ENCODE measurements around the gene ENO2. TPM values are rescaled to one million over a fixed set of nuclear protein-coding genes. Genes with fewer than 3 reads are reported as not detected.

ENO2 gene
- total and polyA plus RNA-seq, 12 donors: 7.4 to 113 (median 35.1) TPM

DNA sequence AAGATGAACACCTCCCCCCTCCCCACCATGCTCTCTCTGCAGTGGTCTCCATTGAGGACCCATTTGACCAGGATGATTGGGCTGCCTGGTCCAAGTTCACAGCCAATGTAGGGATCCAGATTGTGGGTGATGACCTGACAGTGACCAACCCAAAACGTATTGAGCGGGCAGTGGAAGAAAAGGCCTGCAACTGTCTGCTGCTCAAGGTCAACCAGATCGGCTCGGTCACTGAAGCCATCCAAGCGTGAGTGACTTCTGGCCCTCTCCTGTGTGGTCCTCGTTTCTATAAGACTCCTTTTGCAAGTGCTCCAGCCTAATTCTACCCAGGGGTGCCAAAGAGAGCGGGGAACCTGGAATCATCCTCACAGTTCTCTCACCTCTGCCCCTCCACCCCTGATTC, 7.2 kb downstream of the ENO2 start:
- peaks cover 25 to 29% of the 10 kb centered on the region in 2 donors for H3K4me1 ChIP-seq (replicated peaks in 1 of 2)
- H3K9me3 ChIP-seq (replicated peaks in 1 of 3): no peaks in the 10 kb centered on the region
- no peak for DNase-seq
- WGBS, 4 donors: 61 to 72% (median 65%) methylated on average over 7 of the region's 7 CpGs
- H3K36me3 ChIP-seq (replicated peaks in 1 of 2): peaks cover 0 to 4% of the 10 kb centered on the region in 2 donors
- intact Hi-C loops (cut with DNase I): no loop called here
- no peaks in the 10 kb centered on the region for H3K27me3 ChIP-seq
- H3K27ac ChIP-seq: no peak overlapping the region
- H3K4me3 ChIP-seq: no peak overlapping the region
- TF ChIP-seq, protein P1, sequence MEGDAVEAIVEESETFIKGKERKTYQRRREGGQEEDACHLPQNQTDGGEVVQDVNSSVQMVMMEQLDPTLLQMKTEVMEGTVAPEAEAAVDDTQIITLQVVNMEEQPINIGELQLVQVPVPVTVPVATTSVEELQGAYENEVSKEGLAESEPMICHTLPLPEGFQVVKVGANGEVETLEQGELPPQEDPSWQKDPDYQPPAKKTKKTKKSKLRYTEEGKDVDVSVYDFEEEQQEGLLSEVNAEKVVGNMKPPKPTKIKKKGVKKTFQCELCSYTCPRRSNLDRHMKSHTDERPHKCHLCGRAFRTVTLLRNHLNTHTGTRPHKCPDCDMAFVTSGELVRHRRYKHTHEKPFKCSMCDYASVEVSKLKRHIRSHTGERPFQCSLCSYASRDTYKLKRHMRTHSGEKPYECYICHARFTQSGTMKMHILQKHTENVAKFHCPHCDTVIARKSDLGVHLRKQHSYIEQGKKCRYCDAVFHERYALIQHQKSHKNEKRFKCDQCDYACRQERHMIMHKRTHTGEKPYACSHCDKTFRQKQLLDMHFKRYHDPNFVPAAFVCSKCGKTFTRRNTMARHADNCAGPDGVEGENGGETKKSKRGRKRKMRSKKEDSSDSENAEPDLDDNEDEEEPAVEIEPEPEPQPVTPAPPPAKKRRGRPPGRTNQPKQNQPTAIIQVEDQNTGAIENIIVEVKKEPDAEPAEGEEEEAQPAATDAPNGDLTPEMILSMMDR (IDR thresholded peaks at IDR 0.05): no peak

DNA sequence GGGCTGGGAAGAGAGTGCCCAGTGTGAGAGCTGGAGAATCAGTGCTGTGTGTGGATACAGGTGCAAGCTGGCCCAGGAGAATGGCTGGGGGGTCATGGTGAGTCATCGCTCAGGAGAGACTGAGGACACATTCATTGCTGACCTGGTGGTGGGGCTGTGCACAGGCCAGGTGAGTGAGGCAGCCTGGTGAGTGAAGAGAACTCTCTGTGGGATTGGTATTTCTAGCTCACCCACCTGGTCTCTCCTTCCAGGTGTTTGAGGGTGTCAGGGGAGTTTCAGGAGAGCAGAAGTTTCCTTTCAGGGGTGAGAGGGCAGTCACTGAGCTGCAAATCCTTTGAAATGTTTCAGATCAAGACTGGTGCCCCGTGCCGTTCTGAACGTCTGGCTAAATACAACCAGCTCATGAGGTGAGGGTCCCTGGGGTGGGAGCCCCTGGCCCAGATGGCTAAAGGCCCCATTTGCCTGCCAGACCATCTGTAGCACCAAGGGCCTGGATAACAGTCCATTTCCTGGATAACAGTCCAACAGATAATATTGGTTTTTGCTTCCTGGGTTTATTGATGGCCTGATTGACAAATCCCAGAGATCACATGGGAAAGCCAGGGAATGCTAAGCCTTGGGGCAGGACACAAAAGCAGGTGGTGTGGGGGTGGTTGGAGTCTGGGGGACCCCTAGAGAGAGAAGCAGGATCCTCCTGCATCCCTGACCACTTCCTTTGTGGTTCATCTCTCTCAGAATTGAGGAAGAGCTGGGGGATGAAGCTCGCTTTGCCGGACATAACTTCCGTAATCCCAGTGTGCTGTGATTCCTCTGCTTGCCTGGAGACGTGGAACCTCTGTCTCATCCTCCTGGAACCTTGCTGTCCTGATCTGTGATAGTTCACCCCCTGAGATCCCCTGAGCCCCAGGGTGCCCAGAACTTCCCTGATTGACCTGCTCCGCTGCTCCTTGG, 7.9 kb downstream of the ENO2 start:
- Histone ChIP-seq H3K36me3 (replicated peaks in 1 of 2) (no peaks in the 10 kb centered on the region), H3K4me1 (replicated peaks in 1 of 2) (peaks cover 33 to 36% of the 10 kb centered on the region in 2 donors), H3K9me3 (replicated peaks in 1 of 3) (no peaks in the 10 kb centered on the region), H3K4me3 (no peak overlapping the region), H3K27ac (no peak overlapping the region), H3K27me3 (no peaks in the 10 kb centered on the region)
- TF ChIP-seq, protein P1 (IDR thresholded peaks at IDR 0.05): no peak
- no peak for TF ChIP-seq POLR2A (IDR thresholded peaks at IDR 0.05)
- WGBS, 4 donors: 76 to 88% (median 80%) methylated on average over 9 of the region's 9 CpGs
- intact Hi-C loops (cut with DNase I): no loop called here
- DNase-seq: no peak

DNA sequence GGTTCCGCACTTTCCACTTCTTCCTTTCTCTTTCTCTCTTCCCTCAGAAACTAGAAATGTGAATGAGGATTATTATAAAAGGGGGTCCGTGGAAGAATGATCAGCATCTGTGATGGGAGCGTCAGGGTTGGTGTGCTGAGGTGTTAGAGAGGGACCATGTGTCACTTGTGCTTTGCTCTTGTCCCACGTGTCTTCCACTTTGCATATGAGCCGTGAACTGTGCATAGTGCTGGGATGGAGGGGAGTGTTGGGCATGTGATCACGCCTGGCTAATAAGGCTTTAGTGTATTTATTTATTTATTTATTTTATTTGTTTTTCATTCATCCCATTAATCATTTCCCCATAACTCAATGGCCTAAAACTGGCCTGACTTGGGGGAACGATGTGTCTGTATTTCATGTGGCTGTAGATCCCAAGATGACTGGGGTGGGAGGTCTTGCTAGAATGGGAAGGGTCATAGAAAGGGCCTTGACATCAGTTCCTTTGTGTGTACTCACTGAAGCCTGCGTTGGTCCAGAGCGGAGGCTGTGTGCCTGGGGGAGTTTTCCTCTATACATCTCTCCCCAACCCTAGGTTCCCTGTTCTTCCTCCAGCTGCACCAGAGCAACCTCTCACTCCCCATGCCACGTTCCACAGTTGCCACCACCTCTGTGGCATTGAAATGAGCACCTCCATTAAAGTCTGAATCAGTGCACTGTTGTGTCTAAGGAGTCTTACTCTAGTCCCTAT, 8.8 kb downstream of the ENO2 start:
- 74 to 84% (median 78%) methylated on average over 10 of the region's 10 CpGs for WGBS, 4 donors
- Histone ChIP-seq H3K4me3 (no peak overlapping the region), H3K27me3 (no peaks in the 10 kb centered on the region), H3K36me3 (replicated peaks in 1 of 2) (no peaks in the 10 kb centered on the region), H3K9me3 (replicated peaks in 1 of 3) (no peaks in the 10 kb centered on the region), H3K27ac (no peak overlapping the region), H3K4me1 (replicated peaks in 1 of 2) (peaks cover 34 to 36% of the 10 kb centered on the region in 2 donors)
- no peak for DNase-seq
- TF ChIP-seq, protein P1 (IDR thresholded peaks at IDR 0.05): no peak
- TF ChIP-seq POLR2A (IDR thresholded peaks at IDR 0.05): no peak
- intact Hi-C loops (cut with DNase I): no loop called here

DNA sequence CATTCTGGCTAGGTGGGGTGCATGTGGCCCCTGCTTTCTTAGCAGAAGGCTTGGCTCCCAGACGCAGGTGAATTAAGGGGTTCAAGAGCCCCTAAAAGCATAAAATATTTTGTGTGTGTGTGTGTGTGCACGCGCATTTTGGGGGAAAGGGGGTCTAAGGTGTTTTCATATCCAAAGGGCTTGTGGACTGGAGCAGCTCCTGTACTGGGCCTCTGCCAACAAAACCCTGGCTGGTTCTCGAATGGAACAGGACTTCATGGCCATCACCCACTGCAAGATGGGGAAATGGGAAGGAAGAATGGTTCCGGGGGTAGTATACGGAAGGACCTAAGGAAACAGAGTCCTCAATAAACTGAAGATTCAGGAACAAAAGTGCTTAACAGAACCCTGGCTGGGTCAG, 9.5 kb downstream of the ENO2 start:
- H3K4me3 ChIP-seq: no peak overlapping the region
- TF ChIP-seq, protein P1 (IDR thresholded peaks at IDR 0.05): no peak
- TF ChIP-seq POLR2A (IDR thresholded peaks at IDR 0.05): no peak
- intact Hi-C loops (cut with DNase I): no loop called here
- peak overlapping the region in 2 of 5 donors; percentile 96 to 98 for H3K27ac ChIP-seq
- no peaks in the 10 kb centered on the region for H3K36me3 ChIP-seq (replicated peaks in 1 of 2)
- H3K4me1 ChIP-seq (replicated peaks in 1 of 2): peaks cover 34 to 36% of the 10 kb centered on the region in 2 donors
- WGBS, 4 donors: 34 to 45% (median 43%) methylated on average over 6 of the region's 6 CpGs
- H3K27me3 ChIP-seq: no peaks in the 10 kb centered on the region
- no peaks in the 10 kb centered on the region for H3K9me3 ChIP-seq (replicated peaks in 1 of 3)
- peak in 1 of 7 donors; percentile 65 for DNase-seq
